Spinal cord (tissue), 10 donors: ENCODE data around the gene EXOC6B. TPM values are rescaled to one million over a fixed set of nuclear protein-coding genes. Genes with fewer than 3 reads are reported as not detected.

Source experiments
- DNase-seq, 6 donors: peaks; one replicate each; pipeline versions ENCODE4 v3.0.0 to v3.0.0-alpha.2; 2013 to 2015; ENCODE audit warnings: low spot score in 6 of 6, low read depth in 4 of 6
- H3K27ac ChIP-seq: one replicate; pipeline ENCODE4 v1.5.1; 2013; ENCODE audit warnings: low read depth, low read length, control low read depth
- H3K27me3 ChIP-seq: one replicate; pipeline ENCODE4 v1.6.1; 2013; ENCODE audit warnings: low read length; ENCODE audit not compliant: control insufficient read depth, insufficient read depth
- H3K36me3 ChIP-seq: one replicate; pipeline ENCODE4 v1.6.1; 2013; ENCODE audit warnings: low read length; ENCODE audit not compliant: control insufficient read depth, insufficient read depth
- H3K4me1 ChIP-seq: one replicate; pipeline ENCODE4 v1.6.1; 2013; ENCODE audit warnings: low read length; ENCODE audit not compliant: control insufficient read depth, insufficient read depth
- H3K4me3 ChIP-seq: one replicate; pipeline ENCODE4 v1.5.1; 2013; ENCODE audit warnings: low read depth, low read length, control low read depth
- H3K9me3 ChIP-seq: one replicate; pipeline ENCODE4 v1.6.1; 2013; ENCODE audit warnings: low read length; ENCODE audit not compliant: control insufficient read depth, insufficient read depth
- WGBS: methylation state at CpG from one replicate; pipeline ENCODE4 v1.1.5; 2013; ENCODE audit warnings: missing lambda C conversion rate; ENCODE audit not compliant: insufficient coverage; 5-methylcytosine and 5-hydroxymethylcytosine counted together
- polyA plus RNA-seq, 2 donors: library from polyadenylated mRNA; unstranded; fragments of 120-200 nt; gene quantifications; one replicate each; pipeline ENCODE4 v1.2.1, GENCODE V29; 2013; ENCODE audit not compliant: insufficient read length in 2 of 2
- total RNA-seq, 2 donors: library from RNA; depleted of rRNA in 1 of 2; stranded (reverse); fragments of 120-200 nt in 1 of 2; fragments of >200 nt in 1 of 2; gene quantifications; one replicate each; pipeline versions ENCODE4 v1.2.3 to v1.2.4, GENCODE V29; 2013 to 2014
- donor health status: healthy.

EXOC6B gene
- total and polyA plus RNA-seq, 4 donors, result 29.4 to 76.8 (median 38.0) TPM

DNA sequence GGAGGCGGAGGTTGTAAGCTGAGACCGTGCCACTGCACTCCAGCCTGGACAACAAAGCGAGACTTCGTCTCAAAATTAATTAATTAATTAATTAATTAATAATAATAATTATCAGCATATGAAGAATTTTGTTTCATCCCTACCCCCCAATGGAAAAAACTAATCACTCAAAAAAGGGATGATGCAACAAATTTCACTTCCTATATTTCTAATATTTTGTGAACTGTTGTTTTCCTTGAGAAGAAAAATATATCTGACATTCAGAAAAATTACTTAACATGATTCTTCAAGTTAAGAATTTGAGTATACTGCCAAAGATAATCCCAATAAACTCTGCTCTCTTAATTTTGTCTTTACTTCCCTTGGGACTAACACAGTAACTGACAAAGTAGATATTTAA, 28.1 kb downstream of the EXOC6B start:
- WGBS, result no CpG with 5 or more reads among the region's 4 CpGs
- Histone ChIP-seq H3K4me3 (no peak overlapping the region), H3K27ac (no peak overlapping the region), H3K36me3 (no peaks in the 10 kb centered on the region), H3K9me3 (no peaks in the 10 kb centered on the region), H3K4me1 (no peaks in the 10 kb centered on the region), H3K27me3 (no peaks in the 10 kb centered on the region)
- no peak for DNase-seq

DNA sequence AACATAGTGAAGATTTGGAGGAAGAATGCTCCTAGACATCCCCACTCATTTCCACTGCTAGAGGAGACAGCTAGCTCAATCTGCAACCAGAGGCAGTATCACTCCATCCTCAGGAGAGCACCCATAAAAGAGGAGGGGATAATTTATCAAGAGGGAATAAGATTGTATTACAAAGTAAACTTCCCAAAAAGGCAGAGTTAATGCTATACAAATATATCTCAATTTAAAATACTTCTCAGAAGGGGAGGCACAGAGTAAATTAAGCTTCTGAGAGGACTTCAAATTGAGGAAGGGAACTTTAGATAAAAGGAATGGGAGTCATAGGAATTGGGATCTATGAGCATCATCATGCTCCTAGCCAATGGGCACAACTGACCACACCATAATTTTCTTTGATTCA, 29.1 kb downstream of the EXOC6B start:
- no peaks in the 10 kb centered on the region for H3K36me3 ChIP-seq
- no peaks in the 10 kb centered on the region for H3K27me3 ChIP-seq
- H3K4me1 ChIP-seq, result no peaks in the 10 kb centered on the region
- no peak overlapping the region for H3K27ac ChIP-seq
- no peaks in the 10 kb centered on the region for H3K9me3 ChIP-seq
- no peak overlapping the region for H3K4me3 ChIP-seq
- DNase-seq, result no peak

DNA sequence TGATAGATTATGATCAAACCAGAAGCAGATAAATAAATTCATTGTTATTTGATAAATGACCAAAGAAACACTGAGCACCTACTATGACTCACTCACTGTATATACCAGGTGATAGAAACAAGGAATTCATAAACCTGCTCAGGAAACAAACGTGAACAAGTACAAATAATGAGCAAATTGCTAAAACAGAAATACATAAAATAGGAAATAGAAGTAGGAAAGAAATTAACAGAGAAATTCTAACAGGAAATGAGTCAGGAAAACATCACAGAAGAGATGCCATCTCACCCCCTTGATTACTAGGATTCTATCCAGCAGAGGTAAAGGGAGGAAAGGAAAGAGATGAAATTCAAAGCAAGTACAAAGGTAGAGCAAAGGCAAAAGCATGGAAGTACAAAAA, 31.3 kb downstream of the EXOC6B start:
- Histone ChIP-seq H3K4me3 (no peak overlapping the region), H3K4me1 (no peaks in the 10 kb centered on the region), H3K27me3 (no peaks in the 10 kb centered on the region), H3K36me3 (no peaks in the 10 kb centered on the region), H3K9me3 (no peaks in the 10 kb centered on the region), H3K27ac (no peak overlapping the region)
- no peak for DNase-seq
- no CpG with 5 or more reads among the region's 1 CpG for WGBS

DNA sequence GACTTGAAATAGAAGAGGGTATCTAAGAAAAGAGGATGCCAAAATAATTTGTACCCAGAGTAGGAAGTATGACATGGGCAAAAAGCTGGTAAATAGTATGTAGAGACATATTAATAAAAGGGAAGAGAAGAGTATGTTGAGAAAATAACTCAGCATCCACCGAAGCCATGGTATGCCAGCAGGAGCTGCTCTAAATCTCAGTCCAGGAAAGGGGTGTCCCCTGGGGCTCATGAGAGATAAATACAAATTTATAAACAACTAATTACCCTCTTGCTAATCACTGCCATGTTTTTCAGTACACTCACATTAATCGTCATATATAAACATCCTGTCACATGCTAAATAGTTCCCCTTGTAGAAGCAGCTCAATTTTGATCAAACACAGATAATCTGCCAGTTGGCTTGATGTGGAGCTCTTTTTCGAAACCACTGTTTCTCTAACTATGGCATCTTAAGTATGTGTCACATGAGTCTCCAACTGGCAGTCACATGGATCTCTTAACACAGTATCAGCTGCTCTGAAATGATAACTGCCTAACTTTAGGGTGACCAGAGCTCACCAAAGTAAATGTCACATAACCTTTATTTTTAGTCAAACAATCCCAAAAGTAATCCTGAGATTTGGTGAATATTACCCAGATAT, 31.9 kb downstream of the EXOC6B start:
- Histone ChIP-seq H3K27ac (no peak overlapping the region), H3K36me3 (no peaks in the 10 kb centered on the region), H3K4me3 (no peak overlapping the region), H3K9me3 (no peaks in the 10 kb centered on the region), H3K27me3 (no peaks in the 10 kb centered on the region), H3K4me1 (no peaks in the 10 kb centered on the region)
- no peak for DNase-seq
- WGBS, result 64% methylated on average over 2 of the region's 3 CpGs

DNA sequence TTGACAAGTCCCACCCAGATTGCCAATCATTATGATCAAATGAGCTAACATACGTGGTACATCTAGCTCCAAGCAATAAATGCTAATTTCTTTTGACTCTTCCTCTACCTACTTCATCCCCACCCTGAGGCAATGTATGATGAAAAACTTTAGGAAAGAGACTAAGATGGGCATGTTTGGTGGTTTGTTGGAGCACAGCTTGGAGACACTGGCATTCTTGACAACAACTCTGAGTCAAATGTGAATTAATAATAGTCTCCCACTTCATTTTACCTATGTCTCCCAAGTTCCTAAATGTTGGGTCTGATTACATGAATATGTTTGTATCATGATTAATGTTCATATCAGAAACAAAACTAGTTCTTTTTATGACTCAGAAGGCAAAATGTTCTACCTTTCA, 36.6 kb downstream of the EXOC6B start:
- H3K4me3 ChIP-seq, result no peak overlapping the region
- WGBS, result no CpG with 5 or more reads among the region's 1 CpG

DNA sequence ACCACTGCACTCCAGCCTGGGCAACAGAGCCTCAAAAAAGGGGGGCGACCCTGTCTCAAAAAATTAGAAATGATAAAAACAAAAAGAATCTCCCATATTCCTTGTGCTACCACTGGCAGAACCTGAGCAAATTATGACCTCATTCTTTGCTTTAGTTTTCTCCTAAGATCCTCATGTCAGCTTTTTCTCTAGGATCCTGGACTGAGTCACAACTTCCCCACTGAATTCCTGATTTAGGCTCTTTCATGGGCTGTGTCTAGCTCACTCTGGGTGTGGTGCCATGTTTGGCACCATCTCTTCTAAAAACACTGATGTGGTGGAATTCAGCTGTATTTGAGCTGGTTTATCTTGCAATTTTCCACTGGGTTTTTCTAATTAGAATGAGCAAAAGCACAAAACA, 37.1 kb downstream of the EXOC6B start:
- DNase-seq, result no peak
- no peaks in the 10 kb centered on the region for H3K36me3 ChIP-seq
- no peaks in the 10 kb centered on the region for H3K4me1 ChIP-seq
- H3K27ac ChIP-seq, result no peak overlapping the region
- no peak overlapping the region for H3K4me3 ChIP-seq
- H3K27me3 ChIP-seq, result no peaks in the 10 kb centered on the region
- WGBS, result 100% methylated on average over 1 of the region's 1 CpG
- H3K9me3 ChIP-seq, result no peaks in the 10 kb centered on the region

More for the DNA sequence above, 36.6 kb downstream of the EXOC6B start:
- DNase-seq, result no peak
- H3K27me3 ChIP-seq, result no peaks in the 10 kb centered on the region
- no peak overlapping the region for H3K27ac ChIP-seq
- no peaks in the 10 kb centered on the region for H3K9me3 ChIP-seq
- no peaks in the 10 kb centered on the region for H3K4me1 ChIP-seq
- H3K36me3 ChIP-seq, result no peaks in the 10 kb centered on the region

DNA sequence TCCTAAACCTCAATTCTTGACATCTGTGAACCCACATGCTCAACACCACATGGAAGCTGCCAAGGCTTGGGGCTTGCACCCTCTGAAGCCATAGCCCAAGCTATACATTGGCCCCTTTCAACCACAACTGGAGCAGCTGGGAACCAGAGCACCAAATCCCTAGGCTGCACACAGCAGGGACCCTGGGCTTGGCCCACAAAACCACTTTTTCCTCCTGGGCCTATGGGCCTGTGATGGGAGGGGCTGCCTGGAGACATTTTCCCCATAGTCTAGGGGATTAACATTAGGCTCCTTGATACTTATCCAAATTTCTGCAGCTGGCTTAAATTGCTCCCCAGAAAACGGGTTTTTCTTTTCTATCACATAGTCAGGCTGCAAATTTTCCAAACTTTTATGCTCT, 40.3 kb downstream of the EXOC6B start:
- Histone ChIP-seq H3K4me3 (no peak overlapping the region), H3K36me3 (no peaks in the 10 kb centered on the region), H3K27me3 (no peaks in the 10 kb centered on the region), H3K9me3 (no peaks in the 10 kb centered on the region), H3K4me1 (no peaks in the 10 kb centered on the region), H3K27ac (no peak overlapping the region)
- WGBS, result 100% methylated on average over 1 of the region's 1 CpG
- no peak for DNase-seq

DNA sequence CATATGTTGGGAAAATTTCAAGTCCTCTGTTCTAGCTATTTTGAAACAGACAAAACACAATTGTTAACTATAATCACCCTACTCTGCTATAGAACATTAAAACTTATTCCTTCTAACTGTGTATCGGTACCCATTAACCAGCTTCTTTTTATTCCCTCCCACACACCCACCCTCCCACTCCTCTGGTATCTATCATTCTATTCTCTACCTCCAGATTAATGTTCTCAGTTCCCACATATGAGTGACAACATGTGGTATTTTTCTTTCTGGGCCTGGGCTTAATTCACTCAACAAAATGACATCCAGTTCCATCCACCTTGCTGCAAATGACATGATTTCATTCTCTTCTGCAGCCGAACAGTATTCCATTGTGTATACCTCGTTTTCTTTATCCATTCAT, 43.3 kb downstream of the EXOC6B start:
- 84% methylated on average over 2 of the region's 3 CpGs for WGBS

DNA sequence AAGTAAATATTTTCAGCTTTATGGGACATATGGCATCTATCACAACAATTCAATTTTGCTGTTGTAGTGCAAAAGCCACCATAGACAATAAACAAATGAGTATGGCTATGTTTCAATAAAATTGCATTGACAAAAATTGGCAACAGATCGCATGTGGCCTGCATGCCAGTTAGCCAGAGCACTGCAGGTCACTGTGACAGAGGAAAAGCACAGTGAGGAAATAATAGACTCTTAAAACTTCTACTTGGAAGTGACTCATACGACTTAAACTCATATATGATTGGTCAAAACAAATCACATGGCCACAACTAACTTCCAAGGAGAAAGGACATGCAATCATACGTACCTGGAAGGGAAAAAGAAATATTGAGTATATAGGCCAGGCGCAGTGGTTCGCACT, 44.4 kb downstream of the EXOC6B start:
- Histone ChIP-seq H3K4me1 (no peaks in the 10 kb centered on the region), H3K27me3 (no peaks in the 10 kb centered on the region), H3K36me3 (no peaks in the 10 kb centered on the region), H3K4me3 (no peak overlapping the region), H3K27ac (no peak overlapping the region), H3K9me3 (no peaks in the 10 kb centered on the region)
- WGBS, result 60% methylated on average over 1 of the region's 5 CpGs
- no peak for DNase-seq

More for the DNA sequence above, 43.3 kb downstream of the EXOC6B start:
- H3K4me1 ChIP-seq, result no peaks in the 10 kb centered on the region
- H3K36me3 ChIP-seq, result no peaks in the 10 kb centered on the region
- no peak overlapping the region for H3K27ac ChIP-seq
- no peaks in the 10 kb centered on the region for H3K9me3 ChIP-seq
- H3K27me3 ChIP-seq, result no peaks in the 10 kb centered on the region
- no peak overlapping the region for H3K4me3 ChIP-seq
- DNase-seq, result no peak

DNA sequence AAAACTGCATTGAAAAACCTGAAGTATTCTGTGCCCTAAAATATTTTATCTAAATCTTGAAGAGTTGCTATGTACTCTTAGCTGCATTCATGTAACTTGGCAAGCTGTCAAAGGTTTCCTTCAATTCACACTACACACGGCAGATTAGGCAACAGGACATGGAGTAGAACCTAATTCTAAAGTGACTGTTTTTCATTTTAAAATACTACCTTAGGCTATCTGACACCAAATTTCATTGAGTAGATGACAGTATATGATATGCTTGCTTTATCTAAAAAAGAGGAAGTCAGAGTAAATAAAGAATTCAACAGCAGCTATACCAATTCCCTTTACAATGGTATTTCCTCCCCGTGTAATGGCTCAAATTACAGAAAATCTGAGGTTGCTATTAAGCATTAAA, 45.4 kb downstream of the EXOC6B start:
- no peak overlapping the region for H3K27ac ChIP-seq
- no CpG with 5 or more reads among the region's 2 CpGs for WGBS

More for the DNA sequence above, 45.4 kb downstream of the EXOC6B start:
- Histone ChIP-seq H3K4me1 (no peaks in the 10 kb centered on the region), H3K9me3 (no peaks in the 10 kb centered on the region), H3K27me3 (no peaks in the 10 kb centered on the region), H3K36me3 (no peaks in the 10 kb centered on the region), H3K4me3 (no peak overlapping the region)
- peak in 3 of 6 donors; percentile 17 to 50 (median 39) for DNase-seq
